GM19397 (cell line): ENCODE data around the gene ANKRD12.
A peak's percentile ranks its signal among the peaks of the same experiment; 100 is the strongest.

ENCODE experiments used
- ATAC-seq: cut with Tn5 transposase; IDR thresholded peaks from one replicate; pipeline ENCODE4 v1.9.1; 2021; ENCODE audit warnings: mild to moderate bottlenecking, moderate library complexity; ENCODE audit not compliant: unreplicated experiment

ANKRD12 gene

DNA sequence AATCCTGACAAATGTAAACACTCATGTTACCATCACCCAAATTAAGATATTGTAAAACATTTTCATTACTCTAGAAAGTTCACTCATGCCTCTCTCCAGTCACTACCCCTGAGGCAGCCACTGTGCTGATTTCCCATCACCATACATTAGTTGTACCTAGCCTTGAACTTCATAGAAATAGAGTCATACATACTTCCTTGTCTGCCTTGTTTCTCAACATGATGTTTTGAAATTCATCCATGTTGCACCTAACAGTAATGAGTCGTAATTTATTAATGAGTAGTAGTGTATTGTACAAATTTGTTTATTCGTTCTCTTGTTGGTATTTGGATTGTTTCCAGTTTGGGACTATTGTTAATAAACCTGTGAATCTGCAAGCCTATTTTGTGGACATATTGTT, 149.0 kb downstream of the ANKRD12 start:
- no peak for ATAC-seq

DNA sequence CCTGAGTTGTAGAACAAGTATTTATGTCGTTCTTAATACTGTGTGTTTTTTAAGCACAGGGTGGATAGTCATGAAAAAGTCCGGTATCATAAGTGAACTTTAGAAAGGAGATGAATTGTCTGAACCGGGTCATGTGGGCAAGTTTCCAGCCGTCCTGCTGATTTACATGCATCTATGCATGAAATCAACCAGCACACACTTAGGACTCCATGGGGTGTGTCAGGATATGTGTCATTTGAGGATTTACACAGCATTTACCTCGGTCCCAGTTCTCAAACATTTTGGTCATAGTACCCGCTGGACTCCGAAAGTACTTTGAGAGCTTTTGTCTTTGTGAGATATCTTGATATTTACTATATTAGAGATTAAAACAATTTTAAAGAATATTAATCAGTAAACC, 150.5 kb downstream of the ANKRD12 start:
- no peak for ATAC-seq

DNA sequence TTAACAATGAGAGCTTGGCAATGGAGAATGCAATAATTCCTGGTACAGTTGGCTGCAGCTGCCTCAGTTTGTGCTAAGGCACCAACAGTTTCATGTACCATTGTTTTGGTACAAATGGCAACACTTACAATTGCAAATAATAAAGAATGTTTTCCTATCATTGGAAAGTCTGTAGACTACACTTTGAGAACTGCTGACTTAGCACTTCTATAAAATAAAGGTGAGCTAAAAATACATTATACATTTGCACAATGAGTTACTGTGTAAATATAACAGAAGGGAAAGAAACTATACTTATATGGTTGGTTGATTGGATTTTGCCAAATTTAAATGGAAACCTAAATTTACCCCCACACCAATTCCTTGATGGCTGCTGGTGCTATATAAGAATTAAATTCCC, 153.1 kb downstream of the ANKRD12 start:
- no peak for ATAC-seq

DNA sequence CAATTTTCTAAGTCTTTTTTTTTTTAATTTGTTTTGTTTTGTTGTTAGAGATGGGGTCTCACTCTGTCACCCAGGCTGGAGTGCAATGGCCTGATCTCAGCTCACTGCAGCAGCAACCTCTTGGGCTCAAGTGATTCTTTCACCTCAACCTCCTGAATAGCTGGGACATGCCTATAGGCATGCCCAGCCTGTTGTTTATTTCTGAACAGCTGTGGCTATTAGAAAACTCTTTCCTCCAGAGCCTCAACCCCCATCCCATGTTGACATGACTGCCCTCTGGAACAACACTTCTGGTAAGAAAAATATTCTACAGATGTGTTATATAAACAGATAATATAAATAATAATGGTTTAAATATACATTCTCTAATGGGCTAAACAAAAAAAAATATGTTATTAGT, 153.6 kb downstream of the ANKRD12 start:
- no peak for ATAC-seq

DNA sequence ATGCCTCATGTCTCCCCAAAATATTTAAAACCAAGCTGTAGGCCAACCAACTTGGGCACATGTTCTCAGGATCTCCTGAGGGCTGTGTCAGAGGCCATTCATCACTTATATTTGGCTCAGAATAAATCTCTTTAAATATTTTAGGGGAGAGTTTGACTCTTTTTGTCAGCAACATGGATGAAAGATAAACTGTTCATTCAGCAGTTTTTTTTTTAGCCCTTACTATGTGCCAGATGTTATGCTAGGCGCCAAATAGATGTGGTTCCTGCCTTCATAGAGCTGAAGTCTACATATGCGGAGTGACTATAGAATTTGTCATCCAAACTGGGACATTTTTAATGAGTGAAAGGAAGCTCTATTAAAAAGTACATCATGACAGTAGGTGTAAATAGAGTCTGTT, 155.5 kb downstream of the ANKRD12 start:
- no peak for ATAC-seq

DNA sequence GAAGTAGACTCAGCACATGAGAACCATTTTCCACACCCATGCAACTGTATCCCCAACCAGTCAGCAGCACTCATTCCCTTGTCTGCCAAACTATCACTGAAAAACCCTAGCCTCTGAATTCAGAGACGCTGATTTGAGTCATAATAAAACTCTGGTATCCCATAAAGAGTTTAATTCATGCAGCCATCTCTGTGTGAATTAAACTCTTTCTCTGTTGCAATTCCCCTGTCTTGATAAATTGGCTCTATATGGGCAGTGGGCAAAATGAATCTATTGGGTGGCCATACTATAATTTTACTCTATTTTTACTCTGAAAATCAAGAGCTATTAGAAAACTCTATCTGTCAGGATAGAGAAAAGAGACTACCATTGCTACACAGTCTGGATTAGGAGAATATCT, 157.4 kb downstream of the ANKRD12 start:
- no peak for ATAC-seq

DNA sequence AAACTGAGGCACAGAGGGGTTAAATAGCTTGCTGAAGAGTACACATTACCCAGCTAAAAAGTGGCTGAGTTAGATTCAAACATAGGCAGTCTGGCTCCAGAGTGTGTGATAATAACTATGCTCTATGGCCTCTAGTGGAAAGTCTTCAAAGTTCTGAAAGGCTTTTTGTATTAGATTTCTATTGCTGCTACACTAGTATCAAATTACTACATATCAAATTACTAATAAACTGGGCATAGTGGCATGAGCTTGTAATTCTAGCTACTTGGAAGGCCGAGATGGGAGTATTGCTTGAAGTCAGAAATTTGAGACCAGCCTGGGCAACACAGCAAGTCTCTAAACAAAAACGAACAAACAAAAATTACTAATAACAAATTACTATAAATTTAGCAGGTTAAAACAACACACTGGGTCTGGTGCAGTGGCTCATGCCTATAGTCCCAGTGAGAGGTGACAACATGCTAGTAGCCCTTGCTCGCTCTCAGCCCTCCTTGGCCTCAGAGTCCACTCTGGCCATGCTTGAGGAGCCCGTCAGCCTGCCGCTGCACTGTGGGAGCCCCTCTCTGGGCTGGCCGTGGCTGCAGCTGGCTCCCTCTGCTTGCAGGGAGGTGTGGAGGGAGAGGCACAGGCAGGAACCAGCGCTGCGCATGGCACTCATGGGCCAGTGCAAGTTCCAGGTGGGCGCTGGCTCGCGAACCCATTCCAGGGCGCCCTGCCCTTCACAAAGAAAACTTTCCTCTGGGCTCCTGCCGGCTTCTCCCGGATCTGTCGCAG, 159.8 kb downstream of the ANKRD12 start:
- ATAC-seq = no peak

DNA sequence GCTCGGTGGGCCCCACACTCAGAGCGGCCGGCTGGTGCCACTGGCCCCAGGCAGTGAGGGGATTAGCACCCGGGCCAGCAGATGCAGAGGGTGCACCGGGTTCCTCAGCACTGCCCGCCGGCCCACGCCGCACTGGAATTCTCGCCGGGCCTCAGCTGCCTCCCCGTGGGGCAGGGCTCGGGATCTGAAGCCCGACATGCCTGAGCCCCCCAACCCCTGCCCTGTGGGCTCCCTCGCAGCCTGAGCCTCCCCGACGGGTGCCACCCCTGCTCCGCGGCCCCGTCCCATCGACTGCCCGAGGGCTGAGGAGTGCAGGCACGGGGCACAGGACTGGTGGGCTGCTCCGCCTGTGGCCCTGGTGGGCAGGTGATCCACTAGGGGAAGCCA, 160.4 kb downstream of the ANKRD12 start:
- no peak for ATAC-seq

DNA sequence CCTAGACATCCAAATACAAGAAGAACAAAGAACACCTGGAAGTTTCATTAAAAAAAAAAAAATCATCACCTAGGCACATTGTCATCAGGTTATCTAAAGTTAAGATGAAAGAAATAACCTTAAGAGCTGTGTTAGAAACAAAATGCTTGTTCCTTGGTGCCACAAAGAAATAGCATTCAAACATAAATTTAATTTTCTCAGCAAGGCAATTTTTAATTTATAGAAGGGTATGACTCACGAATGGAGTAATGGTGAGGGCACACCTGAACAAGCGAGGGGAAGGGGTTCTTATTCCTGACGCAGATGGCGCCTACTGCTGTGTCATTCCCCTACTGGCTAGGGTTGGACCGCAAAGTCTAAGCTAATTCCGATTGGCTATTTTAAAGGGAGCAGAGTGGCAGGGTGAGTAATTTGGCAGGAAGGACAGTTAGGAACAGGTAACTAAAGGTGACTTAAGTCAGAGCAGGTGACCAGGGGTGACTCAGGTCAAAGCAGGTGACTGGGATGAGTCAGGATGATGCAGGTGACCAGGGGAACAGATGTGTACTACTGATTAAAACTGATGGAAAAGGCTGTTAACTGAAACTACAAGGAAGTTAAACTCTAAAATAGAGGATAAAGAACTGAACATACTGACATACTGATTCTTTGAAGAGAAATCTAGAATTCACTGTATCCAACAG, 167.9 kb downstream of the ANKRD12 start:
- ATAC-seq = no peak

DNA sequence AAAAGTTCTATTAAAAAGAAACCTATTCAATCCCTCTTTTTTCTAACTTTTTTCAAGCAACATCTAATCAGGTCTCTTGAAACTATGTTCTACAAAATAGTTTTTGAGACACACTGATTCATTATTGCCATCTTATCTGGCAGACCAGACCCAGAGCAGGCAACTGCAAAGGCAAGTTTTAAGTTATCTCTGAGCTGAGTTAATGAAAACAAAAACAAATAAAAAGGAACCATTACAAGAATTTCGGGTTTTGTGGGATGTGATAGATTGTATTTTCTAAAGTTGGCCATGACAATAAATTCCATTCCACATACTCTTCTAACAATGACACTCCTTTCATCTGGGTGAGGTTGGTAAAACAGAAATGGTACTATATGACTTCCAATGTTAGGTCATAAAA, 182.8 kb downstream of the ANKRD12 start:
- ATAC-seq = no peak

DNA sequence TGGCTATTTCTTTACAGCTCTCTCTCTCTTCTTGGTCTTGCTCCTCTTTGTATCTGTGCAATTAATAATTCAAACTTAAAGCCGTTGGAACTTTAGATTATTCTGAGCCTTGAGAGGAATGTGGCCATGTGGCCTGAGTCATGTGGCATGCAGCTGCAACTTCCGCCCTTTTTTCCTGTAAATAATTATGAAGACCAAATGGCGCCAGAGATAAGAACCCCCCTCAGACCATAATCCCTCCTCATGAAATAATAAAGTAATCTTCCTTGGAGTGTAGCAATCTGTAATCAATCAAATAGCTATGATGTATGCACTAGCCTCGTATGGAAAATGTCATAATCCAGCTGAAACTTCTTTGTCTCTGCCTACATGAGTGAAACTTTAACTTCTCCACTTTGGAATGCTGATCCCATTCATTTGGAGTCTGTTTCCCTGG, 184.5 kb downstream of the ANKRD12 start:
- no peak for ATAC-seq

DNA sequence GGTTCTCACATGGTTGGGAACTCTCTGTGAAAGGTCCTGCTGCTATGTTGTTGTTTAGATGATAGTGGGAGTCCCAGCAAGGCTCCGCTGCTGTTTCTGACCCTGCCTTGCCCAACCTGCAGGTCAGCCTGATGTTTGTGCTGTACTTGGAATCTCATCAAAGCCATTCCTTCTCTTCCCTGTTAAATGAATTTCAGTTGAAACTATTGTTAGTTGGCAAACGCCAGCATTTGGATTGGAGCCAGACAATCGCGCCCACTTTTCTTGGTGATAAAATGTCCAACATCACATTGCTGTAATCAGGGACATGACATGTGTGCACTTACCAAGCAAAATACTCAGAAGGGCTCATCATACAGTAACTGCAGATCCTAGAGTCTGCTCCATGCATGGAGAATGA, 185.2 kb downstream of the ANKRD12 start:
- ATAC-seq = no peak

DNA sequence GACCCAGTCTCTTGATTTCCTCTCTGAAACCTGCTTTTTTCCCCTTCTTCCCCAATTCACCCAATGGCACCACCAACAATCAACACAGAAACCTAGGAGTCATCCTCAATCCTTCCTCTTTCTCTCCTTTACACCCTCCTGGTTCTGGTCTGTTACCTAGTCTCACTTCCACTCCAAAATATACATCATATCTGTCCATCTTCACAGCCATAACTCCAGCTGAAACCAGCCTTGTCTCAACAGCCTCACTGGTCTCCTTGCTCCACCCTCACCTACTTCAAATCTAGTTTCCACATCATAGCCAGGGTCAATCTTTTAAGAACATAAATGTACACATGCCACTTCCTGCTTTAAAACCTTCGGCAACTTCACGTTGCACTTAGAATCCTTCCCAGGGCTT, 186.2 kb downstream of the ANKRD12 start:
- ATAC-seq = no peak

DNA sequence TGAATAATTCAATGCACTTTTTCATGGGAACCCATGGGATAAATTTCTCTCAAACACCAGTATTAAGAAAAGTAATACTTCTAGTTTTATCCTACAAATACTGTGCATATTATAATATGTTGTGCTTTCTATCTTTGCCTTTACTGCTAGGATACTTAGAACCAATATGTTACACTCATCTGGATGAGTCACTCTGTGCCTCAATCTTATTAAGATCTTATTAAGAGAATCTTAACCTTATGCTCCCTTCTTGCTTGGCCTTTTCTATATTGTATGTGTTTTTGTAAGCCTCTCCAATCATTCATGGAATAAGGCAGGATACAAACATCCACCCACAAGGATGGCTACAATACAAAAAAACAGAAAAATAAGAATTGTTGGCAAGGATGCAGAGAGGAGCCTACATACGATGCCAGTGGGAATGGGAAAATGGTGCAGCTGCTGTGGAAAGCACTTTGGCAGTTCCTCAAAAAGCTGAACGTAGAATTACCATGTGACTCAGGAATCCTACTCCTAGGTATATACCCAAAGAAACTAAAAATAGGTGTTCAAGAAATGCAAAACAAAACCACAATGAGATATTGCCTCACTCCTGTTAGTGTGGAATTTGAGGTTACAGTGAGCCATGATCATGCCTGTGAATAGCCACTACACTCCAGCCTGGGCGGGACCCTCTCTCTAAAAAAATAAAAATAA, 187.3 kb downstream of the ANKRD12 start:
- ATAC-seq = no peak

DNA sequence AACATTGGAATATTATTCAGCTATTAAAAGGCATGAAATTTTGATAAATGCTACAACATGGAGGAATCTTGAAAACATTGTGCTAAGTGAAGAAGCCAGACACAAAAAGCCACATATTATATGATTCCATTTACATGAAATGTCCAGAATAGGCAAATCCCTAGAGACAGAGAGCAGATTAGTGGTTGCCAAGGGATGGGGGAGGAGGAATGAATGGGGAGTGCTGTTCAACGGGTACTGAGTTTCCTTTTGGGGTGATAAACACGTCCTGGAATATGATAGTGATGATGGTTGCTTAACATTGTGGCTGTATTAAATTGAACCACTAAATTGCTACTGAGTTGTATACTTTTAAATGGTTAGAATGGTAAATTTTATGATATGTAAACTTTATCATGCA, 189.1 kb downstream of the ANKRD12 start:
- ATAC-seq = no peak

DNA sequence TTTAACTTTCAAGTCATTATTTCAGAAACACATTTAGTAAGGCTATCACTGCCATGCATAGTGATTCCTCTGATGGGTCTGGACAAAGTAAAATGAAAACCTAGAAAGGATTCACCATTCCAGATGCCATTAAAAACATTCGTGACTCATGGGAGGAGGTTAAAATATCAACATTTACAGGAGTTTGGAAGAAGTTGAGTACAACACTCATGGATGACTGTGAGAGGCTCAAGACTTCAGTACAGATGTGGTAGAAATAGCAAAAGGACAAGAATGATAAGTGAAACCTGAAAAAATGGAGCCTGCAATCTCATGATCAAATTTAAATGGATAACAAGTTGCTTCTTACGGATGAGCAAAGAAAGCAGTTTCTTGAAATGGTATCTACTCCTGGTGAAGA, 192.2 kb downstream of the ANKRD12 start:
- ATAC-seq = no peak

DNA sequence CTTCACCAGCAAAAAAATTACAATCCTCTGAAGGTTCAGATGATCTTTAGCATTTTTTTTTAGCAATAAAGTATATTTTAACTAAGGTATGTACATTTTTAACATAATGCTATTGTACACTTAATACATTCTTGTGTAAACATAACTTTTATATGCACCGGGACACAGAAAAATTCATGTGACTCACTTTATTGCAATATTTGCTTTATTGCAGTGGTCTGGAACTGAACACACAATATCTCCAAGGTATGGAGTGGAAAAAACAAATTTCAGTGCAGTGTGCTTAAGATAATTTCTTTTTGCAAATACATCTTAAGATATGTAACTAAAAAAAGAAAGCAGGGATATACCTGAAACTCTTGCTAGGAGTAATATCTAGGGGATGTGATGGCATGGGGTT, 192.9 kb downstream of the ANKRD12 start:
- ATAC-seq = no peak

DNA sequence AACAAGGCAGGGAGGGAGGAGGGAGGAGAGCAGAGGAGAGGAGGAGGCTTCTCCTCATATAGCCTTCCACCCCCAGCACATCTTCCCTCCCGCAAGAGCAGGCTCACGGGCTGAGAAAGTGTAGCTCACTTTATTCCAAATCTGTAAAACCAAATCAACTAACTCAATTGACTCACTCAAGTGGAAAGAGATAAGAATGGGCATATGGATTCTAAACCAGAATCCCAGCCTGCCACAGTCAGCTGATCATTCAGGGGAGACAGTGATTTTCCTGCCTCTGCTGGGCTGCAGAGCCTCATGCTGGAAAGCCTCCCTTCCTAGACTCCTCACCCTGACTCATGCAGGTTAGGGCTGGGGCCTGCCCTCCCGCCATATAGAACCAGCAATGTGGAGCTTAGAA, 193.8 kb downstream of the ANKRD12 start:
- ATAC-seq = no peak

DNA sequence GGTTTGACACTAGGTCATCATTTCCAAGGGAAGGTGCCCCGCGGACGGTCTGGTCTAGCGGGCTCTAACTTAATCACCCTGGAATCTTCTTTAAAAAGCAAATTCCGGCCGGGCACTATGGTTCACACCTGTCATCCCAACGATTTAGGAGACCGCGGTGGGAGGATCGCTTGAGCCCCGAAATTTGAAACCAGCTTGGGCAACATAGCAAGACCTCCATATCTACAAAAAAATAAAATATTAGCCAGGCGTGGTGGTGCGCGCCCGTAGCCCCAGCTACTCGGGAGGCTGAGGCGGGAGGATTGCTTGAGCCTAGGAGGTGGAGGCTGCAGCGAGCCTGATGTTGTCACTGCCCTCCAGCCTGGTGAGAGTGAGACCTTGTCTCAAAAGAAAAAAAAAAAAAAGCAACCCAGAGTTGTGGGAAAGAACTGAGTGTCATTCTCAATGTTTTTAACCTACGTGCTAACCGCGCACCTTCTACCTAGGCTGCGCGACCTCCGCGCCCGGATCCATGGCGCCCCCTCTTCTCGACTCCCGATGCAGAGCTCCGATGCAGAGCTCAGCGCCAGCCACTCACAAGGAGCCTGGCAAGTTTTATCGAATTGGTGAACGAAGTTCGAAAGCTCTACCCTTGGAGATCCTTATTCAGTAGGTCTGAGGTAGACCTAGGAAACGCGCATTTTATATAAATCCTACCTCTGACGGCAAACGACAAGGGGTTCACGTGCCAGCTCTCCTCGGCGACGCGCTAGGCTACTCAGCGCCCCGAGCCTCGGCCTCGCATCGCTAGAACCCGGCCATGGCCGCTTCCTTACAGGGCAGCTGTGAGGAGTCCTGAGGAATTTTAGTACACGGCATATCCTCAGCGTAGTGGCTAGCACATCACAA, 197.1 kb downstream of the ANKRD12 start:
- ATAC-seq = peak; percentile 26

DNA sequence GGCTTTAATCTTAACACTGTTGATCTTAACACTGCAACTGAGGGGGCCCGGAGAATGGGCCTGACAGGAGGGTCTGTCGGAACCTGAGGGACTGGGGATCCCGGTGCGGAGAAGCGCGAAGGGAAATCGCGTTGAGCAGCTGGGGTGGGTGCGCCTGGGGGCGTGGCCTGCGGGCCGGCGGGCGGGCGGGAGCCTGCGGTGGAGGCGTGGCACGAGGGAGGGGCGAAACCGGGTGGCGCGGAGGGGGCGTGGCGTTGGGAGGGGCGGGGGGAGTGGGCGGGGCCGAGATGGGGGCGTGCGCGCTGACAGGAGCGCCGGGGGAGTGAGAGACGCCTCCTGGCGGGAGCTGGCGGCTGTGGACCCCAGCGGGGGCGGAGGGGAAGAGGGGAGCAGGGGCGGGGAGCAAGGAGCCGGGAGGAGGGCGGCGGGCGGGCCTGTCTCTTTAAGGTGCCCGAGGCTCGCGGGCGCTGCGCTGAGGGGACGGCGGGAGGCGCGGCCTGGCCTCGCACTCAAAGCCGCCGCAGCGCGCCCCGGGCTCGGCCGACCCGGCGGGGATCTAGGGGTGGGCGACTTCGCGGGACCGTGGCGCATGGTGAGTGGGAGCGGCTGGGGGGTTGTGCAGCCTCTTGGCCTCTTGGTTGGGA, 197.9 kb downstream of the ANKRD12 start, which contains the start of gene TWSG1:
TWSG1 (plus strand) TSS at position 445 of the 644 bp plus-strand sequence. CDS start 2,457 bp downstream, outside the sequence.
- ATAC-seq = peak; percentile 89
